ENCODE measurements around the gene DOCK6. TPM values are rescaled to one million over a fixed set of nuclear protein-coding genes. Genes with fewer than 3 reads are reported as not detected.

The DOCK6 gene
- total and polyA plus RNA-seq, 2 of the 13 experiments (the other 11 are each of a cell fraction or from before 2014, with no cell fraction given): 5.4 to 38.1 TPM

DNA sequence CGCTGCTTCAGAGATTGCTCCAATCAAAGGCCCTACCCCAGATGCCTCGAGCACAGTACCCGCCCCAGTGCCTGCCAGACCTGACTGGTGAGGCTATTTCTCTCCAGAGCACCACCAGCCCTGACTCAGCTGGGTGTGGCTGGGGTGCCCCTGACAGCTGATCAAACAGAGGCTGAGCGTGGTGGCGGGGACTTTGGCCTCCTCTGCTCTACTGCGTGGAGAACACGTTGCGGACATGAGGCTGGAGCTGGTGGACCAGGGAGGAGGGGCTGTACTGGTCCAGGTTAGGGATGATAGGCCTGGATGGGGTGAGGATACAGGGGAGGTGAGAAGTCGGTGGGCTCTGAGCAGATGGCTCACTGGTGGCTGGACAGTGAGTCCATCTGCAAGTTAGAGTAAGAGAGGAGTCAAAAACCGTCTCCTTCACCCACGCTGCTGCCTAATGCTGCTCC lies 3.5 kb upstream of the DOCK6 start (continued):
- TF ChIP-seq, protein P1, sequence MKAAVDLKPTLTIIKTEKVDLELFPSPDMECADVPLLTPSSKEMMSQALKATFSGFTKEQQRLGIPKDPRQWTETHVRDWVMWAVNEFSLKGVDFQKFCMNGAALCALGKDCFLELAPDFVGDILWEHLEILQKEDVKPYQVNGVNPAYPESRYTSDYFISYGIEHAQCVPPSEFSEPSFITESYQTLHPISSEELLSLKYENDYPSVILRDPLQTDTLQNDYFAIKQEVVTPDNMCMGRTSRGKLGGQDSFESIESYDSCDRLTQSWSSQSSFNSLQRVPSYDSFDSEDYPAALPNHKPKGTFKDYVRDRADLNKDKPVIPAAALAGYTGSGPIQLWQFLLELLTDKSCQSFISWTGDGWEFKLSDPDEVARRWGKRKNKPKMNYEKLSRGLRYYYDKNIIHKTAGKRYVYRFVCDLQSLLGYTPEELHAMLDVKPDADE (CRISPR knock-in tag; IDR thresholded peaks at IDR 0.05): 0 out of 2 replicates have a peak, but pooled peaks have one; percentile 51
- TF ChIP-seq ZFP36L2 (CRISPR knock-in tag; IDR thresholded peaks at IDR 0.05) (0 out of 2 replicates have a peak, but pooled peaks have one; percentile 57), PHF21A (CRISPR knock-in tag; IDR thresholded peaks at IDR 0.05) (peak; percentile 95), ZNF557 (CRISPR knock-in tag; IDR thresholded peaks at IDR 0.05) (peak; percentile 91; the same call in 1 of the 2 replicates), SP140L (CRISPR knock-in tag; IDR thresholded peaks at IDR 0.05; ENCODE audit: borderline replicate concordance) (0 out of 2 replicates have a peak, but pooled peaks have one; percentile 45), ZNF180 (CRISPR knock-in tag; IDR thresholded peaks at IDR 0.05; ENCODE audit: borderline replicate concordance, low read depth) (no peak), NFIB (CRISPR knock-in tag; IDR thresholded peaks at IDR 0.05; ENCODE audit: borderline replicate concordance) (no peak), ZBTB1 (CRISPR knock-in tag; IDR thresholded peaks at IDR 0.05; ENCODE audit: borderline replicate concordance) (no peak), HES4 (CRISPR knock-in tag; IDR thresholded peaks at IDR 0.05; ENCODE audit: borderline replicate concordance) (peak; percentile 90; the same call in 1 of the 2 replicates), CBX5 (CRISPR knock-in tag; IDR thresholded peaks at IDR 0.05; ENCODE audit: borderline replicate concordance) (peak; percentile 88; the same call in 1 of the 2 replicates), ZNF12 (CRISPR knock-in tag; IDR thresholded peaks at IDR 0.05) (peak; percentile 82), NCOR1 (IDR thresholded peaks at IDR 0.05; ENCODE audit: borderline replicate concordance, low read length) (peak; percentile 78; the same call in 1 of the 2 replicates), IKZF1 (IDR thresholded peaks at IDR 0.05) (no peak), TBL1XR1 (IDR thresholded peaks at IDR 0.05; ENCODE audit: borderline replicate concordance, low read length, partially characterized antibody) (peak; percentile 12), NFYC (CRISPR knock-in tag; IDR thresholded peaks at IDR 0.05) (peak; percentile 42; the same call in 1 of the 2 replicates), ZSCAN29 (CRISPR knock-in tag; conservative IDR thresholded peaks at IDR 0.05) (peak; percentile 82; the same call in 1 of the 2 replicates), YEATS2 (CRISPR knock-in tag; IDR thresholded peaks at IDR 0.05; ENCODE audit: borderline replicate concordance) (peak; percentile 84; the same call in 1 of the 2 replicates), ARHGAP35 (CRISPR knock-in tag; IDR thresholded peaks at IDR 0.05; ENCODE audit: borderline replicate concordance) (peak; percentile 85; the same call in 1 of the 2 replicates), FOXA1 (IDR thresholded peaks at IDR 0.05) (peak; percentile 64), FOXA1 (CRISPR knock-in tag; IDR thresholded peaks at IDR 0.05) (peak; percentile 99), ZNF788 (CRISPR knock-in tag; IDR thresholded peaks at IDR 0.05; ENCODE audit: borderline replicate concordance) (peak; percentile 99), ZSCAN9 (CRISPR knock-in tag; IDR thresholded peaks at IDR 0.05; ENCODE audit: borderline replicate concordance) (peak; percentile 97)
- TF ChIP-seq, protein P2, sequence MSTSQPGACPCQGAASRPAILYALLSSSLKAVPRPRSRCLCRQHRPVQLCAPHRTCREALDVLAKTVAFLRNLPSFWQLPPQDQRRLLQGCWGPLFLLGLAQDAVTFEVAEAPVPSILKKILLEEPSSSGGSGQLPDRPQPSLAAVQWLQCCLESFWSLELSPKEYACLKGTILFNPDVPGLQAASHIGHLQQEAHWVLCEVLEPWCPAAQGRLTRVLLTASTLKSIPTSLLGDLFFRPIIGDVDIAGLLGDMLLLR (CRISPR knock-in tag; IDR thresholded peaks at IDR 0.05): peak; percentile 85
- TF ChIP-seq, protein P3, sequence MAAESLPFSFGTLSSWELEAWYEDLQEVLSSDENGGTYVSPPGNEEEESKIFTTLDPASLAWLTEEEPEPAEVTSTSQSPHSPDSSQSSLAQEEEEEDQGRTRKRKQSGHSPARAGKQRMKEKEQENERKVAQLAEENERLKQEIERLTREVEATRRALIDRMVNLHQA (CRISPR knock-in tag; IDR thresholded peaks at IDR 0.05): no peak
- TF ChIP-seq, protein P4, sequence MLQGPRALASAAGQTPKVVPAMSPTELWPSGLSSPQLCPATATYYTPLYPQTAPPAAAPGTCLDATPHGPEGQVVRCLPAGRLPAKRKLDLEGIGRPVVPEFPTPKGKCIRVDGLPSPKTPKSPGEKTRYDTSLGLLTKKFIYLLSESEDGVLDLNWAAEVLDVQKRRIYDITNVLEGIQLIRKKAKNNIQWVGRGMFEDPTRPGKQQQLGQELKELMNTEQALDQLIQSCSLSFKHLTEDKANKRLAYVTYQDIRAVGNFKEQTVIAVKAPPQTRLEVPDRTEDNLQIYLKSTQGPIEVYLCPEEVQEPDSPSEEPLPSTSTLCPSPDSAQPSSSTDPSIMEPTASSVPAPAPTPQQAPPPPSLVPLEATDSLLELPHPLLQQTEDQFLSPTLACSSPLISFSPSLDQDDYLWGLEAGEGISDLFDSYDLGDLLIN (CRISPR knock-in tag; IDR thresholded peaks at IDR 0.05; ENCODE audit: borderline replicate concordance): peak; percentile 55; the same call in 1 of the 2 replicates
- TF ChIP-seq, protein P5, sequence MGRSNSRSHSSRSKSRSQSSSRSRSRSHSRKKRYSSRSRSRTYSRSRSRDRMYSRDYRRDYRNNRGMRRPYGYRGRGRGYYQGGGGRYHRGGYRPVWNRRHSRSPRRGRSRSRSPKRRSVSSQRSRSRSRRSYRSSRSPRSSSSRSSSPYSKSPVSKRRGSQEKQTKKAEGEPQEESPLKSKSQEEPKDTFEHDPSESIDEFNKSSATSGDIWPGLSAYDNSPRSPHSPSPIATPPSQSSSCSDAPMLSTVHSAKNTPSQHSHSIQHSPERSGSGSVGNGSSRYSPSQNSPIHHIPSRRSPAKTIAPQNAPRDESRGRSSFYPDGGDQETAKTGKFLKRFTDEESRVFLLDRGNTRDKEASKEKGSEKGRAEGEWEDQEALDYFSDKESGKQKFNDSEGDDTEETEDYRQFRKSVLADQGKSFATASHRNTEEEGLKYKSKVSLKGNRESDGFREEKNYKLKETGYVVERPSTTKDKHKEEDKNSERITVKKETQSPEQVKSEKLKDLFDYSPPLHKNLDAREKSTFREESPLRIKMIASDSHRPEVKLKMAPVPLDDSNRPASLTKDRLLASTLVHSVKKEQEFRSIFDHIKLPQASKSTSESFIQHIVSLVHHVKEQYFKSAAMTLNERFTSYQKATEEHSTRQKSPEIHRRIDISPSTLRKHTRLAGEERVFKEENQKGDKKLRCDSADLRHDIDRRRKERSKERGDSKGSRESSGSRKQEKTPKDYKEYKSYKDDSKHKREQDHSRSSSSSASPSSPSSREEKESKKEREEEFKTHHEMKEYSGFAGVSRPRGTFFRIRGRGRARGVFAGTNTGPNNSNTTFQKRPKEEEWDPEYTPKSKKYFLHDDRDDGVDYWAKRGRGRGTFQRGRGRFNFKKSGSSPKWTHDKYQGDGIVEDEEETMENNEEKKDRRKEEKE (IDR thresholded peaks at IDR 0.05): no peak

Data from HepG2 (cell line).